ENCODE measurements around the gene L3MBTL4.
"Not testable (repeated sequence)": the region's sequence is repeated elsewhere in the genome, so short reads cannot be mapped to it uniquely, and the experiment has no call there.

The L3MBTL4 gene

GRCh38 chr18:6132751-6133368, 281.9 kb downstream of the L3MBTL4 start:
- DNase-seq (ENCODE audit: insufficient read length, low spot score) (no peak), FAIRE-seq (no peak)

GRCh38 chr18:6120820-6121279, 293.9 kb downstream of the L3MBTL4 start:
- FAIRE-seq (no peak), DNase-seq (ENCODE audit: insufficient read length, low spot score) (no peak)

GRCh38 chr18:6119761-6120160, 294.9 kb downstream of the L3MBTL4 start:
- DNase-seq (ENCODE audit: insufficient read length, low spot score): no peak
- FAIRE-seq: no peak

- no peak for FAIRE-seq
- no peak for DNase-seq (ENCODE audit: insufficient read length, low spot score)
Observed at GRCh38 chr18:6118080-6118479, 296.6 kb downstream of the L3MBTL4 start.

GRCh38 chr18:6115710-6116109, 299.0 kb downstream of the L3MBTL4 start:
- DNase-seq (ENCODE audit: insufficient read length, low spot score) (no peak), FAIRE-seq (no peak)

- FAIRE-seq (no peak), DNase-seq (ENCODE audit: insufficient read length, low spot score) (no peak)
Observed at GRCh38 chr18:6113650-6114049, 301.1 kb downstream of the L3MBTL4 start.

GRCh38 chr18:6111726-6112125, 303.0 kb downstream of the L3MBTL4 start:
- FAIRE-seq (no peak), DNase-seq (ENCODE audit: insufficient read length, low spot score) (no peak)

- DNase-seq (ENCODE audit: insufficient read length, low spot score): no peak
Observed at GRCh38 chr18:6109743-6110142, 305.0 kb downstream of the L3MBTL4 start.

GRCh38 chr18:6107794-6108193, 306.9 kb downstream of the L3MBTL4 start:
- FAIRE-seq (no peak), DNase-seq (ENCODE audit: insufficient read length, low spot score) (no peak)

More at GRCh38 chr18:6109743-6110142, 305.0 kb downstream of the L3MBTL4 start:
- FAIRE-seq: no peak

- DNase-seq (ENCODE audit: insufficient read length, low spot score) (no peak), FAIRE-seq (no peak)
Observed at GRCh38 chr18:6106091-6106685, 308.5 kb downstream of the L3MBTL4 start.

- DNase-seq (ENCODE audit: insufficient read length, low spot score) (no peak), FAIRE-seq (no peak)
Observed at GRCh38 chr18:6103741-6104140, 311.0 kb downstream of the L3MBTL4 start.

- DNase-seq (ENCODE audit: insufficient read length, low spot score) (no peak), FAIRE-seq (no peak)
Observed at GRCh38 chr18:6096730-6097129, 318.0 kb downstream of the L3MBTL4 start.

GRCh38 chr18:6088432-6088831, 326.3 kb downstream of the L3MBTL4 start:
- FAIRE-seq (no peak), DNase-seq (ENCODE audit: insufficient read length, low spot score) (no peak)

- no peak for FAIRE-seq
Observed at GRCh38 chr18:6086731-6087130, 328.0 kb downstream of the L3MBTL4 start.

GRCh38 chr18:6079406-6079805, 335.3 kb downstream of the L3MBTL4 start:
- DNase-seq (ENCODE audit: insufficient read length, low spot score): no peak
- FAIRE-seq: no peak

More at GRCh38 chr18:6086731-6087130, 328.0 kb downstream of the L3MBTL4 start:
- no peak for DNase-seq (ENCODE audit: insufficient read length, low spot score)

GRCh38 chr18:6078877-6079276, 335.8 kb downstream of the L3MBTL4 start:
- DNase-seq (ENCODE audit: insufficient read length, low spot score): no peak
- FAIRE-seq: no peak

- not testable (repeated sequence) for FAIRE-seq; DNase-seq (ENCODE audit: insufficient read length, low spot score)
Observed at GRCh38 chr18:6072423-6072822, 342.3 kb downstream of the L3MBTL4 start.

- FAIRE-seq: no peak
- DNase-seq (ENCODE audit: insufficient read length, low spot score): no peak
Observed at GRCh38 chr18:6069539-6069938, 345.2 kb downstream of the L3MBTL4 start.

- no peak for DNase-seq (ENCODE audit: insufficient read length, low spot score)
- no peak for FAIRE-seq
Observed at GRCh38 chr18:6069103-6069502, 345.6 kb downstream of the L3MBTL4 start.

GRCh38 chr18:6060149-6060548, 354.6 kb downstream of the L3MBTL4 start:
- DNase-seq (ENCODE audit: insufficient read length, low spot score) (no peak), FAIRE-seq (no peak)

GRCh38 chr18:6059551-6059950, 355.2 kb downstream of the L3MBTL4 start:
- no peak for FAIRE-seq

GRCh38 chr18:6058941-6059340, 355.8 kb downstream of the L3MBTL4 start:
- FAIRE-seq: no peak
- no peak for DNase-seq (ENCODE audit: insufficient read length, low spot score)

More at GRCh38 chr18:6059551-6059950, 355.2 kb downstream of the L3MBTL4 start:
- DNase-seq (ENCODE audit: insufficient read length, low spot score): no peak
